ENCODE results near the gene CPA5. TPM values are rescaled to one million over a fixed set of nuclear protein-coding genes. Genes with fewer than 3 reads are reported as not detected.

The CPA5 gene
- total RNA-seq, 1 experiment from 2014 or later, result not detected

- POLR2A ChIA-PET, result no interaction called here
- Mint-ChIP-seq H3K27ac (no peak overlapping the region), H3K27me3 (ENCODE audit: low read depth) (no peaks in the 10 kb centered on the region), H3K36me3 (peaks cover 11% of the 10 kb centered on the region), H3K4me1 (no peaks in the 10 kb centered on the region), H3K9me3 (peaks cover 15% of the 10 kb centered on the region), H3K4me3 (no peak overlapping the region)
- CTCF ChIA-PET, result no interaction called here
- TF ChIP-seq NFATC4 (CRISPR knock-in tag; IDR thresholded peaks at IDR 0.05), result no peak
- TF ChIP-seq IRF2 (CRISPR knock-in tag; IDR thresholded peaks at IDR 0.05; ENCODE audit: borderline replicate concordance, low read depth), result no peak
- no peak for TF ChIP-seq NFE2L1 (CRISPR knock-in tag; IDR thresholded peaks at IDR 0.05)
- TF ChIP-seq ATF3 (CRISPR knock-in tag; conservative IDR thresholded peaks at IDR 0.05), result no peak
- no peak for TF ChIP-seq CREB1 (CRISPR knock-in tag; IDR thresholded peaks at IDR 0.05)
- TF ChIP-seq ZSCAN18 (CRISPR knock-in tag; IDR thresholded peaks at IDR 0.05), result no peak
- TF ChIP-seq E2F4 (CRISPR knock-in tag; IDR thresholded peaks at IDR 0.05; ENCODE audit: borderline replicate concordance, low read depth), result no peak
- no peak for TF ChIP-seq KAT7 (CRISPR knock-in tag; IDR thresholded peaks at IDR 0.05; ENCODE audit: borderline replicate concordance)
- ATAC-seq (no peak), DNase-seq (ENCODE audit: low spot score) (no peak)
Observed at GRCh38 chr7:130309986-130310385, 34.6 kb upstream of the CPA5 start.

- POLR2A ChIA-PET, result no interaction called here
- no peak overlapping the region for H3K27ac Mint-ChIP-seq
- H3K9me3 Mint-ChIP-seq, result peaks cover 15% of the 10 kb centered on the region
- no peak overlapping the region for H3K4me3 Mint-ChIP-seq
- no peaks in the 10 kb centered on the region; the same call in 1 of the 2 replicates for H3K27me3 Mint-ChIP-seq (ENCODE audit: low read depth)
- peaks cover 11% of the 10 kb centered on the region for H3K36me3 Mint-ChIP-seq
- no peaks in the 10 kb centered on the region for H3K4me1 Mint-ChIP-seq
- no peak for ATAC-seq
- CTCF ChIA-PET, result no interaction called here
- TF ChIP-seq ZSCAN18 (CRISPR knock-in tag; IDR thresholded peaks at IDR 0.05) (no peak), KAT7 (CRISPR knock-in tag; IDR thresholded peaks at IDR 0.05; ENCODE audit: borderline replicate concordance) (no peak), FOXP1 (CRISPR knock-in tag; IDR thresholded peaks at IDR 0.05; ENCODE audit: borderline replicate concordance) (no peak), PREB (CRISPR knock-in tag; IDR thresholded peaks at IDR 0.05; ENCODE audit: borderline replicate concordance) (no peak), ZMAT4 (CRISPR knock-in tag; IDR thresholded peaks at IDR 0.05) (no peak), TCF7 (CRISPR knock-in tag; IDR thresholded peaks at IDR 0.05; ENCODE audit: low read depth) (no peak), AFF4 (CRISPR knock-in tag; IDR thresholded peaks at IDR 0.05; ENCODE audit: borderline replicate concordance) (no peak), HMGXB4 (CRISPR knock-in tag; IDR thresholded peaks at IDR 0.05) (no peak), MAX (CRISPR knock-in tag; IDR thresholded peaks at IDR 0.05) (no peak), JUN (CRISPR knock-in tag; IDR thresholded peaks at IDR 0.05) (no peak), RORB (CRISPR knock-in tag; IDR thresholded peaks at IDR 0.05) (no peak)
- no peak for DNase-seq (ENCODE audit: low spot score)
Observed at GRCh38 chr7:130314305-130314704, 30.3 kb upstream of the CPA5 start.
